Activated CD4-positive, CD25-positive, alpha-beta regulatory T cell treated with anti-CD3 and anti-CD28 coated beads, Interleukin-2, amount 50 U/mL, for 72 hours (primary cell): ENCODE measurements around the gene RIOX2.

ENCODE experiments used
- DNase-seq: peaks from one replicate; pipeline ENCODE4 v3.0.0; 2021

Gene RIOX2

DNA sequence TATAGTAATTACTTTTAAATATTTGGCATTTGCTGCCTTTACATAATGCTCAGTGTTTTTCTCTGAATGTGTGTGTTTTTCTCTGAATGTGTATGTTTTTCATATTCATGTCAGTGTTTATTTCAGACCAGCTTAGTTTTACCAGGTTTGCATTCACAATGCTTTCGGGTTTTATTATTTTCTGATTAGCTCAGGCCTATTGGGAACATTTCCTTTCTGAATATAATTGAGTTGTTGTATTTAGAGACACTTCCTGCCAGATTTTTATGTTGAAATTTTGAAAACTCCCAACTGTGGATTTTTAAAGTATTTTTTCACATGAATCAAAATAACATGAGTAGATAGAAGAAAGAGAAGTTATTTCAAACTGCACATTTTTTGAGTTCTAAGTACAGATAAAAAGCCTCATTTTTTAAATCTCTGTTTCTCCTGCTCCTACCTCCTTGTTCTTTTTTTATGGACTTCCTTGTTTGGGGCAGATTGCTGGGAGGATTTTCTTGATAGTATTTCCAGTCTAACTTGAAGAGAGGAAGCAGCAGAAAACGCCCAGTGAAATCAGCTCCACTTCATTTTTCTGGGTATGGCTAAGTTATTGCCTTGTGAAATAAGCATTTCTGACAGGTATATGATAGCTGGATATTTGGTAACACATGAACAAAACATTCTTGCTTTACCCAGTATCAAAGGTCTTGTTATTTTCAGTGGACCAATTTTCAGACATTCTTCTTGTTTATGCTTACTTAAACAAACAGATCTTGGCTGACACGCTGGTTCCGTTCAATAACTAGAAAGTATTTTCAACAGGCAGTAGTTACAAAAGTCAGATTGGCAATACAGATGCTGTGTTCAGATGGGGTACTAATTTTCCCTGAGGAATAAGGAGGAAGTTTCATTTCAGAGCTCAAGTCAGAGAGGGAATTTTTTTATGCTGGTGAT is 70.7 kb downstream of the RIOX2 start:
- no peak for DNase-seq

DNA sequence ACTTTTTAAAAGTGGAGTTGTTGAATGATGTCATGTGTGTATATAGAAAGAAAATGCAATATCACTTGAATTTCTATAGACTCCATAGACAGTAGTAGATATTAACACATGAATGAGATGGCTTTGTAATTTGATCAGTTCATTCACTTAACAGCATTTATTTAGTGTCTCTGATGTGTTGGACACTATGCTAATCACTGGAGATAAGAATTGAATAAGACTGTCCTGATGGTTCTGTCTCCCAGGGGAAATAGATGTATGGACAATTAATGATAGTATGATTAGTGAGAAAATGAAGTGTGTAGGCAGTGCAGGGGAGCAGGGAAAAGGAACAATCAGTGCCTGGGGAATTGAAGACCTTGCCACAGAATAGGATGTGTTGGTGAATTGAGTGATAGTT is 72.9 kb downstream of the RIOX2 start:
- no peak for DNase-seq

DNA sequence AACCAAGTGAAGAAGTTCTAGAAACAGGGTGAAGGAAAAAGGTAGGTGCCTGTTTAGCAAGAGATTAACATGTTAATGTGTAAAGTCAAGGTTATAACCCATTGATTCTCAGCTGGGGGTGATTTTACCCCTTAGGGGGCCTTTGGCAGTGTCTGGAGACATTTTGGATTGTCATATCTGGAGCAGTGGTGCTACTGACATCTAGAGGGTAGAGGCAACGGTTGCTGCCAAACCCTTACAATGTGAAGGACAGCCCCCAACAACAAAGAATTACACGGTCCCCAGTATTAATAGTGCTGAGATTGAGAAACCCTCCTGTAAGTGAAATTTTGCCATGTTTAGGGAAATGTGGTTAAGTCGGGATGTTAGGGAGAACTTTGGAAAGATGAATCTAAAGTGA is 75.7 kb downstream of the RIOX2 start:
- no peak for DNase-seq

DNA sequence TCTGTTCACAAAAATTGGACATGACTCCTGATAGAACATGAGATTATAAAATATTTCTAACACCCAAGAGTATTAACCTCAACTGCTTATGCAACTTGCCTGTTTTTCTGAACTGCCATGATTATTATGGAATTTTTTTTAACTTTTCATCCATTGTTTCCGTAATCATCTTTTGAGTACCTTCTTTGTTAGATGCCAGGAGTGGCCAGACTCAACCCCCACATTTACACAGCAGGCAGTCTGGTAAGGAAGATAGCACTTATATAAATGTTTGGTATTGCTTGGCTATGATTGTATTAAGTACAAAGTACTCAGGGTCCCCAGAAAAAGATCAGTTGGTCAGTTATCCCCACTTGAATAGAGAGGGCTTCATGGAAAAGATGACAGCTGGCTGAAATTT is 76.1 kb downstream of the RIOX2 start:
- DNase-seq, result no peak

DNA sequence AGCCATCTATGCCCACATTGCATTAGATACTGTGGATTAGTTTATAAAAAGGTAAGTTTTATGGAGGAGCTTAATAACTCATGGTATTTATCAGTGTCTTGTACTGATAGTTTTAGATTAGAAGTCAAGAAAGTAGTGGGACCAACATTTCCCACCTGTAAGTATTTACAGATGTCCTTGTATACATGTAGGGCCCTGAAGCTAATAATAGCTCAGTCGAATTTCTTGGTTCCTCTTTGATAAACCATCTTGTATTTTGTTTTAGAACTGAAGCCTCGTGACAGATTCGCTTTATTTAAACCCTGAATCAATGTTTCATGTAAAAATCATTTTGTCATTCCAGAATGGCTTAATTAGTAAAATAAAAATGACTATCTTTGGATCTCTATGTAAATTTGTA is 77.0 kb downstream of the RIOX2 start:
- DNase-seq, result no peak

DNA sequence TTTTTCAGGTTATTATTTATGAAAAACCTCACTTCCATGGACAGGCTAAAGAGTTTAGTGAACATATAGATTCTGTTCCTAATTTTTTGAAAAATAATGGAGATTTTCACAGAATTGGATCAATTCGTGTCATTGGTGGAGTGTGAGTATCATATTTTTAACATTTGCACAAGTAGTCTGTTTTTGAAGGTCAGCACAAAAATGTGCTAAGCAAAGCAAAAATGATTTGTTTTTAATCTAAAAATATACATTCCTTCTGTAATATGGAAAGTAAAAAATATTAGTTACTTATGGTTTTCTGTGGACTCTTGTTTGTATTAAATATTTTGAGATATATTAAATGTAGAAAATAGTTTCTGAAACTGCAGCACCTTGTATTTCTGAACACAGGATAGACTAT is 79.4 kb downstream of the RIOX2 start:
- no peak for DNase-seq
